Right lobe of liver (tissue), 6 donors: ENCODE measurements around the gene PDE10A. TPM values are rescaled to one million over a fixed set of nuclear protein-coding genes. Genes with fewer than 3 reads are reported as not detected.

Experiments
- ATAC-seq, 4 donors: fragments of 200-7000 bp; cut with Tn5 transposase; one replicate each; pipeline ENCODE4 v1.9.1; 2020; ENCODE audit warnings: mild to moderate bottlenecking in 4 of 4, moderate library complexity in 4 of 4
- DNase-seq, 3 donors: peaks; one replicate each; pipeline ENCODE4 v3.0.0-alpha.2; 2020
- H3K27ac ChIP-seq, 3 donors: fragments of 200-600 bp; one replicate each; pipeline ENCODE4 v1.8.0; 2022
- H3K27me3 ChIP-seq, 2 donors: fragments of 200-600 bp; one replicate each; pipeline ENCODE4 v1.8.0; 2022
- H3K36me3 ChIP-seq, 4 donors: fragments of 200-600 bp; sonication (generic) in 1 of 4; one replicate each; pipeline versions ENCODE4 v1.5.1 to v1.8.0; 2017 to 2022; ENCODE audit warnings: control low read depth in 1 of 4
- H3K4me1 ChIP-seq, 4 donors: fragments of 200-600 bp; sonication (generic) in 1 of 4; one replicate each; pipeline versions ENCODE4 v1.5.1 to v1.8.0; 2017 to 2022; ENCODE audit warnings: control low read depth in 1 of 4
- H3K4me3 ChIP-seq, 3 donors: fragments of 200-600 bp; one replicate each; pipeline ENCODE4 v1.8.0; 2022
- H3K9me3 ChIP-seq, 4 donors: fragments of 200-600 bp; sonication (generic) in 1 of 4; one replicate each; pipeline versions ENCODE4 v1.5.1 to v1.8.0; 2017 to 2022; ENCODE audit warnings: control low read depth in 1 of 4
- POLR2A ChIP-seq: fragments of 450-650 bp; IDR thresholded peaks from one replicate; pipeline ENCODE4 v1.6.1; 2017; ENCODE audit warnings: antibody characterized with exemption, mild to moderate bottlenecking
- WGBS: methylation state at CpG from one replicate; pipeline ENCODE4 v1.1.6; 2018; ENCODE audit warnings: low coverage, low lambda C conversion rate; ENCODE audit not compliant: insufficient coverage; ENCODE audit errors: missing lambda C conversion rate; 5-methylcytosine and 5-hydroxymethylcytosine counted together
- intact Hi-C, 2 donors: fragments of 100-400 bp; cut with DNase I; formaldehyde crosslinking; loops; one replicate each; pipeline versions ENCODE4 v1.11.2 to v1.14.1; 2022
- total RNA-seq, 6 experiments: library from RNA; depleted of rRNA in 2 of 6; stranded (reverse); fragments of >200 nt in 2 of 6; fragmentation: NEBNext Ultra II Directional in 3 of 6; extraction: Animal tissue kit (Norgen Biotek cat#: 25700) in 3 of 6; gene quantifications; one replicate each; pipeline versions ENCODE4 v1.1.0 to v1.2.4, GENCODE V29; 2016 to 2023
- TF ChIP-seq, protein P1 (sequence below), 4 donors: fragments of 200-600 bp in 3 of 4; fragments of 450-650 bp in 1 of 4; IDR thresholded peaks; one replicate each; pipeline versions ENCODE4 v1.5.1 to v1.8.0; 2016 to 2022; ENCODE audit warnings: antibody characterized with exemption in 4 of 4, mild to moderate bottlenecking in 2 of 4
- donor health status: DM: no; HTN: yes; CAD: no.
- donor health status: DM: no; HTN: no; CAD: no.
- donor health status: DM: no; HTN: no; CAD: no.
- donor health status: DM: no; HTN: yes; CAD: no.
- donor health status: DM: no; HTN: yes; CAD: no.

The PDE10A gene
- total RNA-seq, 6 experiments from 2014 or later = 0.48 to 1.5 (median 0.65) TPM

DNA sequence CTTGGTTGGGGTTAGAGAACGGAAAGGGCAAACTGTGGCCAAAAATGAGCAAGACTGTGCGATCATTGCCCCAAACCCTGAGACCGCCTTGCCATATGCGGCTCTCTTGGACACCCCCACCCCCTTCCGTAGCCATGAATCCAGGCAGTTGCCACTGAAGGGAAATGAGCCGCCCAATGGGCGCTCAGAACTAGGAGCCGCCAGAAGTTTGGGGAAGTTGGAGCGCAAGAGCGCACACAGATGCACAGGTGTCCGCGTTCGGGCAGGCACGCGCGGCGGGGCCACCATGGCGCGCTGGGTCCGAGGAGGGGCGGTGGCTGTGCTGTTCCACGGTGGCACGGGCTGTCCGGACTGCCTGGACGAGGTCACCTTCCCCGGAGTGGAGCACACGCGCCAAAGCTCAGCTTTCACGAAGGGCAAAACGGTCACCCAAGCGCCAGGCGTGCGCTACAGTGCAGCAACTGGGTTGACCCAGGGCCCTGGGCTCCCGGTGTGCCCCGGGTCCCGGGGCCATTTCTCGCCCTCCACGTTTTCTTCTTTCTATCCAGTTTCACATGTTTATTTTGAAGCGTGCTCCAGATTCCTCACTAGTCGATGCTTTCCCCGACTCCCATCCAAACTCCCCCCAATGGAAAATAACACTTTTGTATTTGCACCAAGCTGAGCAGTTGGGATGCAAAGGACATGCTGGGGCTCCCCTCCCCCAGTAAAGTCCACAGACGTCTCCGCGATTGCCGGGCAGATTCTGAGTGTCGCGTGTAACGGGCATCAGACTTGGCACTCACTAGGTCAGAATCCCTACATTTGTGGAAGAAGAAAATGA, 906 bp upstream of the PDE10A start:
- H3K27ac ChIP-seq = no peak overlapping the region
- no peak for TF ChIP-seq POLR2A
- TF ChIP-seq, protein P1, sequence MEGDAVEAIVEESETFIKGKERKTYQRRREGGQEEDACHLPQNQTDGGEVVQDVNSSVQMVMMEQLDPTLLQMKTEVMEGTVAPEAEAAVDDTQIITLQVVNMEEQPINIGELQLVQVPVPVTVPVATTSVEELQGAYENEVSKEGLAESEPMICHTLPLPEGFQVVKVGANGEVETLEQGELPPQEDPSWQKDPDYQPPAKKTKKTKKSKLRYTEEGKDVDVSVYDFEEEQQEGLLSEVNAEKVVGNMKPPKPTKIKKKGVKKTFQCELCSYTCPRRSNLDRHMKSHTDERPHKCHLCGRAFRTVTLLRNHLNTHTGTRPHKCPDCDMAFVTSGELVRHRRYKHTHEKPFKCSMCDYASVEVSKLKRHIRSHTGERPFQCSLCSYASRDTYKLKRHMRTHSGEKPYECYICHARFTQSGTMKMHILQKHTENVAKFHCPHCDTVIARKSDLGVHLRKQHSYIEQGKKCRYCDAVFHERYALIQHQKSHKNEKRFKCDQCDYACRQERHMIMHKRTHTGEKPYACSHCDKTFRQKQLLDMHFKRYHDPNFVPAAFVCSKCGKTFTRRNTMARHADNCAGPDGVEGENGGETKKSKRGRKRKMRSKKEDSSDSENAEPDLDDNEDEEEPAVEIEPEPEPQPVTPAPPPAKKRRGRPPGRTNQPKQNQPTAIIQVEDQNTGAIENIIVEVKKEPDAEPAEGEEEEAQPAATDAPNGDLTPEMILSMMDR (IDR thresholded peaks at IDR 0.05) = no peak
- ATAC-seq (peak in 3 of 4 donors; percentile 3 to 12 (median 9)), DNase-seq (no peak)
- no peaks in the 10 kb centered on the region for H3K36me3 ChIP-seq
- intact Hi-C loops = no loop called here
- H3K27me3 ChIP-seq = peaks cover 9 to 20% of the 10 kb centered on the region in 2 donors
- peak overlapping the region in 1 of 3 donors; percentile 46 for H3K4me3 ChIP-seq
- 1% methylated on average over 20 of the region's 48 CpGs for WGBS
- H3K9me3 ChIP-seq = no peaks in the 10 kb centered on the region
- H3K4me1 ChIP-seq = peaks cover 0 to 23% (median 0%) of the 10 kb centered on the region in 4 donors

DNA sequence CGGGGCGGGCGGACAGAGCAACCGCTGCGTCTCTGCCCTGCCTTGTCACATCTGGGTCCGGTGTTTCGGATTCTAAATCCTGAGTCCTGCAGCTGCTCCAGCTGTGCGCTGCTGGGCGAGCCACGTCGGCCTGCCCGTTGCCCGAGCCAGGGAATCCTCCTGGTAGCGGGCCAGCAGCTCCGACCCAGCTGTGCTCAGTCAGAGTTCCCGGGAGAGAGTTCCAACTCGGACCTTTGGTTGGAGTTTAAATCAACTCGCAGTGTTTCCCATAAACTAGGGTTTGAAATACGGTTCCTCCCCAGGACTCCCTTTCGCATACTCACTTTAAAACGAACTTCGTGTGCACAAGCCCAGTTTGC, 315 bp upstream of the PDE10A start:
- Histone ChIP-seq H3K4me1 (peaks cover 0 to 23% (median 0%) of the 10 kb centered on the region in 4 donors), H3K27me3 (peaks cover 9 to 20% of the 10 kb centered on the region in 2 donors), H3K27ac (no peak overlapping the region), H3K36me3 (no peaks in the 10 kb centered on the region), H3K9me3 (no peaks in the 10 kb centered on the region), H3K4me3 (peak overlapping the region; percentile 25 to 46 (median 34))
- 4% methylated on average over 5 of the region's 22 CpGs for WGBS
- DNase-seq = no peak
- TF ChIP-seq, protein P1 (IDR thresholded peaks at IDR 0.05) = no peak
- no peak for TF ChIP-seq POLR2A
- ATAC-seq = peak in 3 of 4 donors; percentile 8 to 42 (median 22)
- intact Hi-C loops = no loop called here

DNA sequence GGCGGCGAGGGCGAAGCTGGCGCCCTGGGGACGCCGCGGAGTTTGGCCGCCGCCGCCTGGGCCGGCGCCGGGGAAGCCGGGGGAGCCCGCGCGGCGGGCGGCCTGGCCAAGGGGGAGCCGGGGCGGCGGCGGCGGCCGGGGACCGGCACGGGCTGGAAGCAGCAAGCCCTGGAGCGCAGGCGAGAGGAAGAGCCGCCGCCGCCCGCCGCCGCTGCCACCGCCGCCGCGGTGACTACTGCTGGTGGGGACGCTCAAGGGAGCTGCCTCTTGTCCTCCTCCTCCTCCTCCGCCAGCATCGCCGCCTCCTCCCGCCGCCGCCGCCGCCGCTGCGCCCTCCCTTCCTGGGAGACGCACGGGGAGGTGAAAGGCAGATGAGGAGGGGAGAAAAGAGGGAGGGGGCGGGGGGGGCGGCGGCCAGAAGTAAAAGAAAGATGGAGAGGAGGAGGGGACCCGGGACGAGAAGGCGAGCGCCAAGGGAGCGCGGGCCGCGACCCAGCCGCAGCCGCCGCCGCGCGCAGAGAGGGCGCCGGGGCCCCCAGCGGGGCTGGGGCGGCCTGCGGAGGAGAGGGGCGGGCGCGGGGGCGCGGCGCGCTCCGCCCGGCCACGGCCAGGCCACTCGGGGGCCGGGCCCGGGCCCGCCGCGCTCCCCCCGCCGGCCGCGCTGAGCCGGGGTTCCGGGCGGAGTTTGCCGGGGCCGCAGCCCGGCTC, 846 bp downstream of the PDE10A start:
- Histone ChIP-seq H3K27ac (peak overlapping the region in 1 of 3 donors; percentile 38), H3K36me3 (no peaks in the 10 kb centered on the region), H3K9me3 (no peaks in the 10 kb centered on the region), H3K4me3 (peak overlapping the region in 2 of 3 donors; percentile 40 to 46), H3K27me3 (peaks cover 9 to 15% of the 10 kb centered on the region in 2 donors), H3K4me1 (peaks cover 0 to 23% (median 0%) of the 10 kb centered on the region in 4 donors)
- intact Hi-C loops = no loop called here
- TF ChIP-seq, protein P1 (IDR thresholded peaks at IDR 0.05) = no peak
- ATAC-seq (no peak), DNase-seq (no peak)
- WGBS = 0% methylated on average over 3 of the region's 100 CpGs

DNA sequence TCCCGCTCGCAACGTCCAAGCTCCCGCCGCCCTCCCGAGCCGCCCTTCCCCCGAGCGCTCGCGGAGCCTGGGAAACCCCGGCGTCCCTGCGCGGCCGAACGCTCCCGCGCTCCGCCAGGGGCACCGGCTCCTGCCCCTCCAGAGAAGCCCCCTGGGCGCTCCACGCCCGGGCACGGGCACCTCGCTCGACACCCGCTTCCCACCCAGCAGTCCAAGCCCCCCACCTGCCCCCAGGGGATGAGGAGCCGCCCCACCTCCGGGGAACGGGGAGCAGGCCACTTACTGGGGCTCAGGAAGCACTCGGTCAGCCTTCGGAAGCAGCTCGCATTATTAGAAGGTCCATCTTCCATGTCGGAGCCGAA, 1.4 kb downstream of the PDE10A start:
- H3K27me3 ChIP-seq = peaks cover 5 to 15% of the 10 kb centered on the region in 2 donors
- 4% methylated on average over 10 of the region's 36 CpGs for WGBS

More for the DNA sequence above, 1.4 kb downstream of the PDE10A start:
- intact Hi-C loops = no loop called here
- TF ChIP-seq POLR2A = no peak
- TF ChIP-seq, protein P1 (IDR thresholded peaks at IDR 0.05) = no peak
- Histone ChIP-seq H3K36me3 (no peaks in the 10 kb centered on the region), H3K27ac (peak overlapping the region in 1 of 3 donors; percentile 38), H3K4me3 (peak overlapping the region; percentile 30 to 46 (median 40)), H3K9me3 (no peaks in the 10 kb centered on the region), H3K4me1 (peaks cover 0 to 23% (median 0%) of the 10 kb centered on the region in 4 donors)
- no peak for DNase-seq
- ATAC-seq = peak in 1 of 4 donors; percentile 9
